ENCODE measurements around the gene ONECUT1.

ONECUT1 gene

DNA sequence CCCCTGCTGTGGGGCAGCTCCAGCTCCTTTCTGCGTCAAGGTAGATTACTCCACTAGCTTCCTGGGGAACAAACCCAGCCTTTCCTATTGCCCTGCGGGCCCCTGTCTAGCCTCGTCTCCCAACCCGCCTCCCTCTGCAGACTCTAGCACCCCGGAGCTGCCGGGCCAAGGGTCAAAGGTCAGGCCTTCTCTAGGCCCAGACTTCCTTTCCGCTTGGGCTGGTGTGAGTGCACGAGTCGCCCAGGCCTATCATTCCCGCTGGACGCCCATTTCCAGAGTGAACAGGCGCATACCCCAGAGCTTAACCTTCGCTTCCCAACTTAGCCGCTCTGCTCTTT, 11.6 kb upstream of the ONECUT1 start:
- TF ChIP-seq ZNF274 (IDR thresholded peaks at IDR 0.05; ENCODE audit: low read depth, low read length) = no peak

DNA sequence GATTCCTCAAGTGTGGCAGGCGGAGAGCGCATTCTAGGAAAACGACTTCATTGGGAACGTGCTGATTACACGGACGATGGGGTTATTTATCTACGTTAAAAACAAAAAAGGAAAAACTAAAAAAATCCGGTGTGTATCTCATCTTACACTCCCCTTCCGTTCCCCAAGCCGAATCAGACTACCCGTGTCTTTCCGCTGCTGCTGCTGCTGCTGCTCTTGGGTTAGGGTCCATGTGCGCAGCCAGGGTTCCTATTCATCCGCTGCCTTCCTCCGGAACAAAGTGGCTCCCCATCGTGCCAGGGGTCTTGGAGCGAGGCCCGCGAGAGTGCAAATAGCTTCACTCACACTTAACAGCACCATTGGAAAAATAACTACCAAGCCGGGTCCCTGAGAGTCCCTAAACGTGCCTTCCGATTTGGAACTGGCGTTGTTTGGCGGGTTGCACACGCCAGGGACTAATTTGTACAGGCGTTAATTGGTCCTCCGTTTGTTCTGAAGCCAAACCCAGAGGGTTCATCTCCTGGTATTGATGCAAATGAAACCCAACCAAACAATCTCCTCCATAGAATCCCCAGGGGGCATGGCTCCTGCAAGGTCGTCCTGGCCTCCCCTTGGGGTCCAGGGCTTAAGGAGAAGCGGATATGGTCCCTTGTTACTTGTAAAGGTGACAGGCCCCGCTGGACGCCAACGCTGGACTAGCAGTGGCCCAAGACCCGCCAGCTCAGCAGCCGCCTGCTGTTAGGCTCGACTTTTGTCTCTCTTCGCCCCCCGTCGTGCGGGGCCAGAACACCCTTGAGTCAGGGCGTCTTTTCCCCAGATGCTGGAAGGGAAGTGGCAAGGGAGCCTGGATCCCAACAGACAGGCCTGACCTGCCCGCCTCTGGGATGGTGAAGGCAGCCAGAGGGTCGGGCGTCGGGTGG, 11.0 kb upstream of the ONECUT1 start:
- TF ChIP-seq ZNF274 (IDR thresholded peaks at IDR 0.05; ENCODE audit: low read depth, low read length) = no peak
- no peak overlapping the region for H3K4me3 ChIP-seq (ENCODE audit: low read length)

More for the DNA sequence above, 11.6 kb upstream of the ONECUT1 start:
- H3K4me3 ChIP-seq (ENCODE audit: low read length) = no peak overlapping the region

DNA sequence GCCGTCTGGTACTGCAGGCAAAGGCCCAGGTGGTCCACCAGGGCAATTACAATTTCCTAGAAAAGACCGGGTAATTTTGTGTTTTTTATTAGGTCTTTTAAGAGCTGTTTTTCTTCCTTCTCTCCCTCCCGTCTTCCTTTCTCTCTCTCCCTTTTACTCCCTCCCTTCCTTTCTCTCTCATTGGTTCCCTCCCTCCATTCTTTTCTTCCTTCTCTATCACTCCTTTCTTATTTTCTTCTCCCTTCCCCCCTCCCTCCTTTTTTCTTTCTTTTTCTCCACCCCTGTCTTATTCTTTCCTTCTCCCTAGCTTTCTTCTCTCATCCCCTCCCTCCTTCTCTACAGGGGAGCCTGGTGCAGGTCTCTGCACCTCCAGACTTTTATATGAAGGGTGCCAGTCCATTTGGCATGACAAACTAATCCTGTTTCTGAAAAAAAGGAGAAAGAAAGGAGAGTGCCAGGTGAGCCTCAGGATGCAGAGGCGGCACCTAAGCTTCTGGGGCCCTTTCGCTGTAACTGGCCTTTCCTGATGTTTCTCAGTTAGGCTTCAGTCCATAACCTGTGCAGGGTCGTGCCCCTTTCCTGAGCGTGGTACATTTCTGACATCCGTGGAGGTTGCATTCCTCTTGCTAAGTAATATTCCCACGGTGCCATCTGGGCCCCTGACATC, 9.1 kb upstream of the ONECUT1 start:
- H3K4me3 ChIP-seq (ENCODE audit: low read length) = no peak overlapping the region
- TF ChIP-seq ZNF274 (IDR thresholded peaks at IDR 0.05; ENCODE audit: low read depth, low read length) = no peak

DNA sequence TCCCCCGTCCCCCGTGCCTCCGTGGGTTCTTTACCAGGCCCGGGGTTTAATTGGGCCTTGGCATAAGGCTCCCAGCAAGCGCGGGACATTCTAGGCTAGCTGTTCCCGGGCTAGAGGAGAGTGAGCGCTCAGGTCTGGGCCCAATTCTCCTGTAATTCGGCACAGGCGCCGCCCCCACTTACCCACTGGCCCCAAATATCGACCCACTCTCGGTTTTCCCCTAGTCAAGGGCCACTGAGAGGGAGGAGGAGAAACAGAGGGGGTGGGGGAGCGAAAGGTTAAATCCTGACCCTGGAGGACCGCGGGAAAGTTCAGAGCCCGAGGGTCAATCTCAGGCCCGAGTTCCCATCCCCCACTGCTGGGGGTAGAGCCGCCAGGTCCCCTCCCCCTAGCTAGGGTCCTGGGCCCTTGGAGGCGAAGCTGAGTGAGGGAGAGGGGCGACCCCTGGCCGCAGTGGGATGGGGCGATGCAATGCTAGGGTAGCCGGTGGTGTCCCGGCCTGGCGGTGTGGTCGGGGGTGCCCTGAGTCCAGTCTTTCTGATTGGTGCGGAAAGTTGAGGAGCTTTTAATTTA, 8.5 kb upstream of the ONECUT1 start:
- no peak overlapping the region for H3K4me3 ChIP-seq (ENCODE audit: low read length)
- no peak for TF ChIP-seq ZNF274 (IDR thresholded peaks at IDR 0.05; ENCODE audit: low read depth, low read length)

DNA sequence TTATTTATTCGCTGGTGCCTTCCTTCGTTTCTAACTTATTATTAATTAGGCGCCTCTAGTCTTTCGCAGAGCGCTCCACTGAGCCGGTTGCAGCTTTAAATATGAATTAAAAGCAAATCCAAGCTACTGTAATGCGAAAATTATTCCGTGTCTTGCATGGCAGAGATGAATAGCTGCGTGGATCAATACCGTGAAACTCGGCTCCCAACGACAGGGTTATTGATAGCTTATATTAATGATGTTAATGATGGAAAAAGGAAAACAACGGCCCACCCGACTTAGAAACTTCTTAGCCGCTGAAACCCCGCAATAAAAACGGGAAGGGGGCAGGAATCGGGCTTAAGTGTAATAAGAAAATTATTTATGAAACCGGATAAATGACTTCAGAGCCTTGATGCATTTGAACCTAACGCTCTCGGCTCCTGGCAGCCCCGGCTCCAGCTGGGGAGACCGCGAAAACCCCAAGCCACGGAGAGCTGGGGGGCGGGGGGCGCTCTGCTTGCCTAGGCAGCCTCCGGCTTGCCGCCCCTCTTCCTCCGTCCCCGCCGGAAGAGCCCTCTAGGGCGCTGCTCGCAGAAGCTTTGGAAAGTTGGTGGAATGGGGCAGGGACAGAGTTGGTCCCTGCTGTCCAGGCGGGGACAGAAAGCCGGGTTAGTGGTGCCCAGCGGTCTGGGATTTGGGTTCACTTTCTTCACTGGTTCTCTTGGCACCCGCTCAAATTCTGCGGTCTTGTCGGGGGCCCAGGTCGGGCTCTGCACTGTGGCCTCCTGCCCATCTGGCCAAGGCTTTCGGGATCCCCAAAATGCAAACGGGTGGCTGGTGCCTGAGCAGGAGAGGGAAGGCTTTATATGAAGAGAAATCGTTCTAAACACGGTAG, 7.7 kb upstream of the ONECUT1 start:
- no peak overlapping the region for H3K4me3 ChIP-seq (ENCODE audit: low read length)
- no peak for TF ChIP-seq ZNF274 (IDR thresholded peaks at IDR 0.05; ENCODE audit: low read depth, low read length)

DNA sequence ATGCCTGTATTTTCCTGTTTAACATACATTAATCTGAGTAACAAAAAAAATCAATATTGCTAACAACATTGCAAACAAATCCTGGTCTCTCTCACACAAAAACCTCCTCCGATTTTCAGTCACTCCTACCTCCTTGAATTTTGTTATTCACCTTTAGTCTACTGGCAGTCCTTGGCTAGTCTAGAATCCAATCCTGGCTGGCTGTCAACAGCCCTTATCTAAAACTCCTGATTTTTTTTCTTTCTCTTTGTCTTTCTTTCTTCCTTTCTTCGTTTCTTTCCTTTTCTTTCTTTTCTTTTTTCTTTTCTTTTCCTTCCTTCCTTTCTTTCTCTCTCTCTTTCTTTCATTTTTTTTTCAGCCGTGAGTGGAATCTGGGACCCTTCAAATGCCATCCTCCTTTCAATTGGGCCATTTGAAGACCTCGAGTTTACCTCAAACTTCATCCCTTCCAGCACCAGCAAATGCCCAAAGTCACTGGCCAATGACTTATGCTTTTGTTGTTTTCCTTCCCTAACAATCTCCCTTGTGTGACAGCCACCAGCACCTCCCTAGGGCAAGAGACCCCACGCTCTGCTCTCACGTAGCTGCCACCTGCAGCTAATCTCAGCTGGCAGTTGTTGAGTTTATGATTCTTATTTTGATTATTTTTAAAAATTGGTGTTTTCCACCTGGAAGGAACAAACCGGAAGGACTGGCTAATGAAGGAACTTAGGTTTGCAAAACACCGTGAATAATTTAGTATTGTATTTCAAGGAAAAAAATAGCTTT, 6.8 kb upstream of the ONECUT1 start:
- no peak overlapping the region for H3K4me3 ChIP-seq (ENCODE audit: low read length)
- TF ChIP-seq ZNF274 (IDR thresholded peaks at IDR 0.05; ENCODE audit: low read depth, low read length) = no peak

DNA sequence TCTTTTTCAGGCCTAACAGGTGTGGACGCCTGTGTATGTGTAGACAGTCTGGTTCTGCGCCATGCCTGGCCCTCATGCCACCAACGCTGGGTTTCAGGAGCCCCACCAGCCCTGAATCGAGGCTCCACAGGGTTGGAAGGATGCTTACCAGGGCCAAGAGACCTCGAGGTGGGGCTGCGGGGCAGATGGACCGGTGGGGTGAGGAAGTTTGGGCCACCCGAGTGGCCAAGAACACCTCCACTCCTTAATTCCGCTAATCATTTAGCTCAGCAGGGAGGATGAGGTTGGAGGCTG, 6.0 kb upstream of the ONECUT1 start:
- no peak overlapping the region for H3K4me3 ChIP-seq (ENCODE audit: low read length)
- TF ChIP-seq ZNF274 (IDR thresholded peaks at IDR 0.05; ENCODE audit: low read depth, low read length) = no peak

DNA sequence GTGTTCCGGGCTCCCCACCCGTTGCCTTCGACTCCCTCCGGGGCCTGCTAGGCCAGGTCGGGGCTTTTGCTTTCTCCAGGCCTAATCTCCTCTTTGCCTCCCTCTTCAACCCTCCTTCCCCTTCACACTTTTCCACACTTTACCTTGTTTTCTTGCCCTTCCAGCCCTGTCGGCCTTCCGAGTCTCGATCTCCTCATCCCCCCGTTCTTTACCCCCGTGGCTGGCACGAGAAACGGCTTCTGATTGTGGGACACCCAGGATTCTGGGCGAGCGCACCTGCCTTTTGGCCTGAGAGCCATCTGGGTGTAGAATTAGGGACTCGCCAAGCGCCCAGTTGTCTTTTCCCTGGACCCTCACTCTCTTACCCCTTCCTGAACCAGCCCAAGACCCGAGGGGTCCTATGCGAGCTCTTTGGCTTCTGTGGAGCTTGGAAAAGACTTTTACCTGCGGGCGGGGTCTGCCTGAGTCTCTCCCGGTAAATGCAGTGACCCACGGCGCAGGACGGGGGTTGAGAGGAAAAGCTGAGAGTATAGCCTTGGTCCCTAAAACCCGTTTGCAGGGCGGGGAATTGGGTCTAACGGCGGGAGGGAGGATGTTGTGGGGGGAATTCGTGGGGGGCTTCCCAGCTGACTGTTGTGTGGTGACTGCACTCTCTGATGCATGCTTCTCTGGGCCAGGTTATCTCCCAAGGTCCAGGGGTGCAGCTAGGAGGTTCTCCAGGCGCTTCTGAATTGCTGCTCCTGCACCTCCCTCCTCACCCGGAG, 5.5 kb upstream of the ONECUT1 start:
- TF ChIP-seq ZNF274 (IDR thresholded peaks at IDR 0.05; ENCODE audit: low read depth, low read length) = no peak
- no peak overlapping the region for H3K4me3 ChIP-seq (ENCODE audit: low read length)

DNA sequence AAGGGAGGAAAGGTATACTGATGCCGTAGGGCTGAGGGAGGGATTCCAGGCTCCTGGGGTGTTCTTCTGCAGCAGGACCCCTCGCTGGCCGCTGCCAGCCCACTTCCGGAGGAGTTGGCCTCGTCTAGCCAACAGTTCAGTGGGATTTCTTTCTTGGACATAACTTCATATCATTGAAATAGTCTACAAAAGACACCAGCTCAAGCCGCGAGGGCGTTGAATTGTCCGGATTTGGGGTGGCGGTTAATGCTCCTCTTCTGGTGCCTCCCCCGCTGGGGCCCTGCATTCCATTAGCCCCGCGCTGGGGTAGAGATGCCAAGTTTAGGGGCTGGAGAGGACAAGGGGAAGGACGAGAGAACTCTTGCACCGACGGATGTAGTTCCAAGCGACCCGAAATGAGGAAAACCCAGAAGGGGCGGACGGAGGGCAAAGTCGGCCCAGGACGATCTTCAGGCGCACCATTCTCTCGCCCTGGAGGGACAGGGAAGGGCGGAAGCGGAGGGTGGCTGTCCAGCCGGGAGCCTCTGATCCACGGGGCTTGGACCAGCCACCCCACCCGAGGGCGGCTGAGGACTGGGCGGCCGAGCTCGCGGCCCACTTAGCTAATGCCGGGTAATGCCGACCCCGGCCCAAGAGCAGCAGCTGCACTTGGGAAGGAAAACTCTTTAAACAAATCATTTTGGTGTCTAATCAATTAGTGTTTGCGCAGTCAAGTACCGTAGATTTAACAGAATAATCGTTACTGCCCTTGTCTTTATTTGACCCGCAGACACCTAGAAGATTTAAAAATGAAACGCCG, 4.7 kb upstream of the ONECUT1 start:
- H3K4me3 ChIP-seq (ENCODE audit: low read length) = no peak overlapping the region
- no peak for TF ChIP-seq ZNF274 (IDR thresholded peaks at IDR 0.05; ENCODE audit: low read depth, low read length)

DNA sequence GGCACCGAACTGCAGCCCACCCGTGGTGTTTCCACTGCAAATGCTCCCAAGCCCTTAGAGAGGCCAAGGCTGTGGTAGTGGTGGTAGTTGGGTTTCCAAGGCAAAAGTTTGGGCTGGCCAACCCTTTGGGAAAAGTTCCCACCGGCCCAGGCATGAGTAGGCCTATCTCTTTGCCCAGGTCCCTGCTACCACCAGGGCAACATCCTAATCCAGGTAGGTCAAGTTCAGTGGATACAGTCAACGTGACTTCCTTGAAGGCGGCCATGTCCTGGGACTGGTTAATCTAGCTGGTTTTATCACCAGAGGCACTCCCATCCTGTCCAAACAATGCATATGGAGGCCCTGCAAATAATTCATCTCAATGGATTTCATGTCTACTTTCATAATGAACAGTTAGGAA, 1.6 kb upstream of the ONECUT1 start:
- no peak overlapping the region for H3K4me3 ChIP-seq (ENCODE audit: low read length)
- TF ChIP-seq ZNF274 (IDR thresholded peaks at IDR 0.05; ENCODE audit: low read depth, low read length) = no peak

DNA sequence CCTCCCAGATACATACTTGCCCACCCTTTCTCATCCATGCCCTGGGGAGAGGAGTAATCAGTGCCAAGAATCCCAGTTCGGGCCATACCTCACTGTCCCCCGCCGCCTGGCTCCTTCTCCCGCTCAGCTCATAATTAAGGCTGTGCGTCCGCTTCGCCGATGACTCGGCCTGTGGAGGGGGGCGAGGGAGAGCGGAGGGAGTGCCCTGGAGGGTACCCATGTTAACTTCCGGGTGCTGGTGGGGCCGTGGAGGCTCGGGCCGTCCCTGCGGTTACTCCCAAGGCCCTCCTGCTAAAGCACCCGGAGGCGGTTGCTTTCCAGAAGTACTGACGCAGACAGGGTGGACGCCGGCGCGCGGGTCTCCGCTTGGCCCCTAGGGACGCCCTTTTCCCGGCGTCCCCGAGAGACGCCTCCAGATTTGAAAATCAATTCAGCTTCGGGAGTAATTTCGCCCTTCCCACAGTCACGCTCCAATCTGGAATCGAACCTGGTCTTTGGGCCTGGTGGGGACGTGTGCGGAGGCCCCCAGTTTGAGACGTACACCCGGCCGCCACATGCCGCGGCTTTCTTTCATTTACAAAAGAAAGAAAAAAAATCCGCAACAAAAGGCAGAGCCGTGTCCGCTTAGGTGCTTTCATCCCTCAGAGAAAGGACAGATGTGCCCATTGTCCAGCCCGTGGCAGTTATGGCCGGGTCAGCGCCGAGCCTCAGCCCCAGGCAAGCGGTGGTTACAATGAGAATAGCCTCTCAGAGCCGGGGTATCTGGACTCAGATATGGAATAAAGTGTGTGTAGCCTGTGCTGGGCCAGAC, 1.0 kb upstream of the ONECUT1 start:
- no peak overlapping the region for H3K4me3 ChIP-seq (ENCODE audit: low read length)
- TF ChIP-seq ZNF274 (IDR thresholded peaks at IDR 0.05; ENCODE audit: low read depth, low read length) = no peak

Measured in GM08714 (cell line).